Measurements from ENCODE around the gene ID2. TPM values are rescaled to one million over a fixed set of nuclear protein-coding genes. Genes with fewer than 3 reads are reported as not detected.
A peak's percentile ranks its signal among the peaks of the same experiment; 100 is the strongest.

Gene ID2, protein sequence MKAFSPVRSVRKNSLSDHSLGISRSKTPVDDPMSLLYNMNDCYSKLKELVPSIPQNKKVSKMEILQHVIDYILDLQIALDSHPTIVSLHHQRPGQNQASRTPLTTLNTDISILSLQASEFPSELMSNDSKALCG
- total RNA-seq (2016; rRNA removed; fragmentation: Illumina TruSeq; extraction: Trizol): 214 and 258 TPM in 2 replicates
- 123 and 125 TPM in 2 replicates for total RNA-seq (2016; cell fraction: cytosol; rRNA removed; fragmentation: Illumina TruSeq; extraction: Trizol; ENCODE audit: low read depth)
- 231 and 299 TPM in 2 replicates for total RNA-seq (2016; cell fraction: insoluble cytoplasmic fraction; rRNA removed; fragmentation: Illumina TruSeq; extraction: Trizol)
- total RNA-seq (2016; cell fraction: membrane; rRNA removed; fragmentation: Illumina TruSeq; extraction: Trizol): 120 and 130 TPM in 2 replicates
- 161 and 168 TPM in 2 replicates for total RNA-seq (2016; cell fraction: nucleus; rRNA removed; fragmentation: Illumina TruSeq; extraction: Trizol)
- polyA plus RNA-seq (2011; rRNA removed): 610 and 719 TPM in 2 replicates
- 553 and 655 TPM in 2 replicates for polyA plus RNA-seq (2011; cell fraction: cytosol; rRNA removed)
- 354 and 556 TPM in 2 replicates for polyA plus RNA-seq (2011; cell fraction: nucleus; rRNA removed)
- 144 and 150 TPM in 2 replicates for polyA plus RNA-seq (2012)
- 39.6 and 40.9 TPM in 2 replicates for polyA plus RNA-seq (2016; cell fraction: cytosol; fragmentation: Illumina TruSeq; extraction: Trizol; ENCODE audit: low read depth)
- 355 and 371 TPM in 2 replicates for polyA plus RNA-seq (2016; cell fraction: insoluble cytoplasmic fraction; fragmentation: Illumina TruSeq; extraction: Trizol; ENCODE audit: low read depth)
- 61.5 and 69.8 TPM in 2 replicates for polyA plus RNA-seq (2016; cell fraction: membrane; fragmentation: Illumina TruSeq; extraction: Trizol; ENCODE audit: low read depth)
- 375 and 408 TPM in 2 replicates for polyA plus RNA-seq (2016; cell fraction: nucleus; fragmentation: Illumina TruSeq; extraction: Trizol; ENCODE audit: insufficient read depth, low read depth)
- 143 and 451 TPM in 2 replicates for polyA minus RNA-seq (2011; rRNA and poly(A)+ RNA removed; ENCODE audit: low replicate concordance)
- 138 and 177 TPM in 2 replicates for polyA minus RNA-seq (2011; cell fraction: cytosol; rRNA and poly(A)+ RNA removed)
- 115 and 276 TPM in 2 replicates for polyA minus RNA-seq (2011; cell fraction: nucleus; rRNA and poly(A)+ RNA removed)
- Bru-seq, nascent RNA: percentile 99 among the genes with signal in this experiment
- percentile 93 among the genes with signal in this experiment for BruChase-seq, experiment 1, labeled RNA remaining after a 6-hour chase
- percentile 99 among the genes with signal in this experiment for BruChase-seq, experiment 2, labeled RNA remaining after a 2-hour chase
- long read RNA-seq, experiment 1, transcript ID2-203 (3 exons, 1,362 nt): major isoform, 66 of 74 reads
- long read RNA-seq, experiment 1, partial matches to known transcripts: 0 of 74 reads
- long read RNA-seq, experiment 1, other reads (novel, unspliced or antisense): 6 of 74 reads
- long read RNA-seq, experiment 2, transcript ID2-203 (3 exons, 1,362 nt): major isoform, 116 of 152 reads
- long read RNA-seq, experiment 2, partial matches to known transcripts: 0 of 152 reads
- long read RNA-seq, experiment 2, other reads (novel, unspliced or antisense): 35 of 152 reads

DNA sequence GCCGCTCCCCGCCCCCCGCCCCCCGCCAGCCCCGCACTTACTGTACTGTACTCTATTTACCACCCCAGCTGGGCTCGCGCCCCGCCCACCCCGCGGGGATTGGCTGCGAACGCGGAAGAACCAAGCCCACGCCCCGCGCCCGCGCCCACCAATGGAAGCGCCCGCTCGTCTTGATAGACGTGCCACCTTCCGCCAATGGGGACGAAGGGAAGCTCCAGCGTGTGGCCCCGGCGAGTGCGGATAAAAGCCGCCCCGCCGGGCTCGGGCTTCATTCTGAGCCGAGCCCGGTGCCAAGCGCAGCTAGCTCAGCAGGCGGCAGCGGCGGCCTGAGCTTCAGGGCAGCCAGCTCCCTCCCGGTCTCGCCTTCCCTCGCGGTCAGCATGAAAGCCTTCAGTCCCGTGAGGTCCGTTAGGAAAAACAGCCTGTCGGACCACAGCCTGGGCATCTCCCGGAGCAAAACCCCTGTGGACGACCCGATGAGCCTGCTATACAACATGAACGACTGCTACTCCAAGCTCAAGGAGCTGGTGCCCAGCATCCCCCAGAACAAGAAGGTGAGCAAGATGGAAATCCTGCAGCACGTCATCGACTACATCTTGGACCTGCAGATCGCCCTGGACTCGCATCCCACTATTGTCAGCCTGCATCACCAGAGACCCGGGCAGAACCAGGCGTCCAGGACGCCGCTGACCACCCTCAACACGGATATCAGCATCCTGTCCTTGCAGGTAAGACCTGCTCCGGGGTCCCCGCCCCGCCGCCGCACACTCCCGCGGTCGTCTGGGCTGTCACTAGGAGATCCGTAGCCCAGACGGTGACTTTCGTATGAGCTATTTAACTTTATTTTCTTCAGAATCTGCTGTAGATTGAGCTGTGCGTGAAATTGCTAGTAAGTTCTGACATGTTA lies at the start of gene ID2:
Gene ID2, plus strand, starts transcription at position 271 of the 907 bp plus-strand sequence. Its CDS starts 110 bp downstream, at position 381.
- Histone ChIP-seq H3K27me3 (ENCODE audit: control insufficient read depth in 1 of 2, insufficient read depth in 2 of 2, low read length in 2 of 2) (peaks cover 0 to 8% of the 10 kb centered on the region in 2 experiments; a peak in 1 of 5 replicates), H3K4me1 (ENCODE audit: insufficient read depth, low read length) (peaks cover 28% of the 10 kb centered on the region), H3K9me3 (ENCODE audit: low read length) (no peaks in the 10 kb centered on the region), H3K9ac (ENCODE audit: insufficient read depth, low read depth, low read length) (peak within 1 kb of the TSS; percentile 100), H2AFZ (ENCODE audit: low read length) (no peak within 1 kb of the TSS), H3K79me2 (ENCODE audit: insufficient read depth, low read length) (peaks cover 36% of the 10 kb centered on the region), H3K4me2 (ENCODE audit: low read depth, low read length) (peak within 1 kb of the TSS; percentile 99), H3K4me3 (replicated peaks in 1 of 3; ENCODE audit: insufficient read depth in 1 of 3, low read depth in 2 of 3, low read length in 3 of 3) (peak within 1 kb of the TSS; percentile 73 to 100 (median 100)), H3K27ac (ENCODE audit: extremely low read length, insufficient read depth, low read length) (peak within 1 kb of the TSS; percentile 100), H4K20me1 (ENCODE audit: insufficient read depth, low read length) (peaks cover 21% of the 10 kb centered on the region), H3K36me3 (replicated peaks in 1 of 2; ENCODE audit: control insufficient read depth in 1 of 2, insufficient read depth in 2 of 2, low read length in 2 of 2) (no peaks in the 10 kb centered on the region)
- FAIRE-seq (no peak), DNase-seq (ENCODE audit: low spot score) (peak; percentile 99), ATAC-seq (peak; percentile 44)
- ChIA-PET CTCF (ENCODE audit: low intra/inter-chr PET ratio, low total read pairs) (interaction anchor here (1.2 to 1.8 kb wide), 2 partner anchors 55 to 156 kb away, joined by 4 read pairs; no protein-coding TSS in a partner anchor), POLR2A (interaction anchor here (0.7 to 7.2 kb wide), 54 partner anchors 10 to 1254 kb away, joined by 3 to 354 read pairs (median 7); no protein-coding TSS in a partner anchor)
- BruUV-seq (replicated peaks): no TSS peak
- intact Hi-C loops (cut with micrococcal nuclease; ENCODE audit: unreplicated experiment) (loop anchor here (1.0 to 5.0 kb wide), 7 partner anchors 49 to 1585 kb away; no protein-coding TSS in a partner anchor), in situ Hi-C loops (cut with HindIII; ENCODE audit: extremely low pct_ligation_motif_present, low pct_unique_long_range_greater_than_20kb) (no loop called here)
- WGBS (ENCODE audit: low lambda C conversion rate): 3% methylated on average over 33 of the region's 70 CpGs
- no peak for TF ChIP-seq NONO (IDR thresholded peaks at IDR 0.05)
- TF ChIP-seq NONO (CRISPR knock-in tag; conservative IDR thresholded peaks at IDR 0.05): peak; percentile 96
- TF ChIP-seq ZNF790 (CRISPR knock-in tag; IDR thresholded peaks at IDR 0.05; ENCODE audit: borderline replicate concordance): peak; percentile 67; the same call in 1 of the 2 replicates
- no peak for TF ChIP-seq ARNT (IDR thresholded peaks at IDR 0.05)
- TF ChIP-seq ZNF782 (CRISPR knock-in tag; IDR thresholded peaks at IDR 0.05; ENCODE audit: borderline replicate concordance): peak; percentile 97
- TF ChIP-seq FOXM1 (CRISPR knock-in tag; IDR thresholded peaks at IDR 0.05): 0 out of 2 replicates have a peak, but pooled peaks have one; percentile 74
- 0 out of 2 replicates have a peak, but pooled peaks have one; percentile 43 for TF ChIP-seq TOE1 (CRISPR knock-in tag; IDR thresholded peaks at IDR 0.05)
- TF ChIP-seq ZNF33B (CRISPR knock-in tag; IDR thresholded peaks at IDR 0.05): peak; percentile 93
- no peak for TF ChIP-seq ZBTB46 (CRISPR knock-in tag; IDR thresholded peaks at IDR 0.05; ENCODE audit: borderline replicate concordance)
- TF ChIP-seq, protein P1, sequence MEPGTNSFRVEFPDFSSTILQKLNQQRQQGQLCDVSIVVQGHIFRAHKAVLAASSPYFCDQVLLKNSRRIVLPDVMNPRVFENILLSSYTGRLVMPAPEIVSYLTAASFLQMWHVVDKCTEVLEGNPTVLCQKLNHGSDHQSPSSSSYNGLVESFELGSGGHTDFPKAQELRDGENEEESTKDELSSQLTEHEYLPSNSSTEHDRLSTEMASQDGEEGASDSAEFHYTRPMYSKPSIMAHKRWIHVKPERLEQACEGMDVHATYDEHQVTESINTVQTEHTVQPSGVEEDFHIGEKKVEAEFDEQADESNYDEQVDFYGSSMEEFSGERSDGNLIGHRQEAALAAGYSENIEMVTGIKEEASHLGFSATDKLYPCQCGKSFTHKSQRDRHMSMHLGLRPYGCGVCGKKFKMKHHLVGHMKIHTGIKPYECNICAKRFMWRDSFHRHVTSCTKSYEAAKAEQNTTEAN (CRISPR knock-in tag; conservative IDR thresholded peaks at IDR 0.05): peak; percentile 69
- TF ChIP-seq TSC22D2 (CRISPR knock-in tag; IDR thresholded peaks at IDR 0.05; ENCODE audit: borderline replicate concordance): peak; percentile 98
- TF ChIP-seq POLR2A (IDR thresholded peaks at IDR 0.05; ENCODE audit: insufficient read depth in 1 of 2, low read depth in 2 of 2, low read length in 2 of 2): peak in 1 of 2 experiments; percentile 100; a peak in 2 of 4 replicates
- no peak for TF ChIP-seq ZNF180 (CRISPR knock-in tag; IDR thresholded peaks at IDR 0.05; ENCODE audit: borderline replicate concordance, low read depth)
- TF ChIP-seq RFX3 (CRISPR knock-in tag; IDR thresholded peaks at IDR 0.05): peak; percentile 56
- TF ChIP-seq MIXL1 (CRISPR knock-in tag; IDR thresholded peaks at IDR 0.05): peak; percentile 93

Data from HepG2 (cell line).